Erythroblast (primary cell): Measurements from ENCODE around the gene RNF103.

Experiments
- GATA1 ChIP-seq: IDR thresholded peaks from 2 replicates; pipeline ENCODE4 v1.6.1; 2011; ENCODE audit warnings: low read depth, mild to moderate bottlenecking, control low read depth, low read length, moderate library complexity
- POLR2A ChIP-seq: IDR thresholded peaks from 2 replicates; pipeline ENCODE4 v1.6.1; 2011; ENCODE audit warnings: mild to moderate bottlenecking, low read length

DNA sequence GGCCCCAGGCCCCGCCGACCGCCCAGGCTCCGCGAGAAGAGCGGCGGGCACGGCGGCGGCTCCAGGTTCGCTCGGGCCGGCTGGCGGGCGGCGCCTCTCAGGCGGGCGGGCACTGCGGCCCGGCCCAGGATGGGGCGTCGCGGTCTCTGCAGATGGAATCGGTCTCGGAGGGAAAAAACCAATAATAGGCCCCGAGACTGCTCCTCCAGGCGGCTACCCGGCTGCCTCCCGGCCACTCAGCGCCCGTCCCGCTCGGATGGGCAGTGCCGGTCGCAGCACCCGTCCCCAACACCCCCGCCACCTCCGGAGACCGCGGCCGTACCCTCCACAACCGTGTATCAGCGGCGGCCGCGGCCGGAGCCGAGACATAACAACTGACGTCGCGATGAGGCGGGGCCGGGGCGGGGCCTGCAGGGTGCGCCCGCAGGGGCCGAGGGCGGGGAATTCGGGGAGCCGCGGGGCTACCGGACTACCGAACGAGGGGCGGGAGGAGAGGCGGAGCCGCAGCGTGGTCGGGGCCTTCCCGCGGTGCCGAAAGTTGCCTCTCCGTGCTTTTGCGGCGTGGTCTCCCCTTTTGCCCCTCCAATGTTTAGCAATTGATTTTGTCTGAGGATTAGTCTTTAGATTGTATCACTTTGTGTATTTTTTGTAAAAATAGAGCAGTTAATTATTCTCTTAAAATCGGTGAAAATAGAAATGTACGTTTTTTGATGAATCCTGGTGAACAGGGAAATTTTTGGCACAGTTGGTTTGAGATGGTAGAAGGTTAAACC lies at the start of gene RNF103:
- TF ChIP-seq POLR2A, result peak; percentile 93
- TF ChIP-seq GATA1, result no peak
